ENCODE results near the gene PDE1C.
"Not testable (repeated sequence)": the region's sequence is repeated elsewhere in the genome, so short reads cannot be mapped to it uniquely, and the experiment has no call there.

Gene PDE1C

DNA sequence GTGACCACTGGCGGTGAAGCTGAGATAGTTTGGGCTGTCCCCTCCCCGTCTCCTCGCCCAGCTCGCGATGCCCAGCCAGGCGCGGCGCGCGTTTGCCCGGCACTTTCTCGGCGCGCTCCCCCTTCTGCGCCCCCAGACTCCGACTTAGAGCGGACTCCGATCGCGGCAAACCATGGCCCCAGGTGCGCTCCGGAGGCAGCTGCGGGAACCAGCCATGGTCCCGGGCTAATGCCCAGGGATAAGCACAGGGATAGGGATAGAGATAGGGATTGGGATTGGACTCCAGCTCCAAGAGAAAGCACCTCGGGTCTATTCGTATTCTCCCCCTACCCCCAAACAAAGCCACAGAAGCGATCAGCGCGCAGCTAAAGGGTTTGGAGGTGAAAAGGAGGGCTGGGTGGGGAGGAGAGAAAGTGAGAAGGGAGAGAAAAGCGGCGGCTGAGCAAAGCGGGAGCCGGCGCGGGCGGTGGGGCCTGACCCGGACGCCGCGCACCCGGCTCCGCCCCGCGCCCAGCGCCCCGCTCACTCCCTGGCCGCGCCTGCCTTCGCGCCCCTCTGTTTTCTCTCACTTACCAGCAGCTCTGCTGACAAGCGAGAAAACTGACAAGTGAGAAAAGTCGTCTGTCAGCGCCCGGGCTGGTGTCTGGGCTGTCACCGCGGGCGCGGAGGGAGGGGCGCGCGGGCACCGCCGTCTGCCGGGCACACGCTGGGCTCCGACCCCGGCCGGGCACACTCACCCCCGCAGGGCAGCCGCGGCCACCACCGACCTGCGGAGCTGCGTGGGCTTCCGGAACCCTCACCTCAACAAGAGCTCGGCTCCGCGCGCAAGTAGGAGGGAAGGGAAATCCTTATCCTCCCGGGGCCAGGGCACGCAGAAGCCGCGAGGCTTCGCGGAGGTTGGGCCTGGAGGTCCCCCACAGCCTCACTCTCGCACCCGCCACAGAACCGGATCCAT is at the start of gene PDE1C:
TSS of gene PDE1C (minus strand) at position 2 of the 955 bp plus-strand sequence.
- no peak for DNase-seq

DNA sequence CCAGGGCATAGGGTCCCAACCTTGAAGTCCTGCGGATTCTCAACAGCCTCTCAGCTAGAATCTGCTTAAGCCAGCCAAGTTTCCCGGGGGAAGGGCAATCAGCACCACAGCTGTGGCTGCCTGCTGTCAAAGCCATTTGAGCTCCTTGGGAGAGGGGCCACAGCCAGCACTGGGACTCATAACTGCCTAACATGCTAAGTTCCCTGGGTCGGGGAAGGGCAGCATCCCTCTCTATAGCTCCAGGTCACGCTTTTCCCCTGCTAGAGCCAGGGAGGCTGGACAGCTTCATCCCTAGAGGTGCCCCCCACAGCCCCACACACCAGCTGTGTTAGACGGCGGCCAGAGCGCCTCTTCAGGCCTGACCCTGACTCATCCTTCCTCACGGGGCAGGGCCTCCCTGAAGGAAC is 49.6 kb upstream of the PDE1C start:
- no peak for DNase-seq

GRCh38 chr7:32117837-32118236 is 47.6 kb upstream of the PDE1C start:
- DNase-seq = no peak

- no peak for DNase-seq
Observed at GRCh38 chr7:32116436-32116835, 46.2 kb upstream of the PDE1C start.

DNA sequence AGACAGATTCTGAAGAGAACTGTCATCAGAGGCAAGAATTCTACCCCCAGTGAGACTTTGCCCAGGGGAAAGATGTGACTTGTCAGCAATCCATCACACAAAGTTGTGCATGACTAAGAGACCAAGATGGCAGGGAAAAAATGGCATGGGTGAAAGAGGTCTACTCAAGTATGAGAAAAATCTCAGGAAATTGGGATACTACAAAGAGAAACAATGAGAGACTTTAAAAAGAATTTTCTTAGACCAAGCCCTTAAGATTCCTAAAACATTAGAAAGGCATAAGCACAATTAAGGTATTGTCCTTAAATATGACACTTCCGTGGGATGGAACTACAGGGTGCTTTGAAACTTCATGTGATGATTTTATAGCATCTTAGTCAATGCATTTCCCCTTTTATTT is 45.6 kb upstream of the PDE1C start:
- no peak for DNase-seq

- DNase-seq = no peak
Observed at GRCh38 chr7:32108651-32109050, 38.4 kb upstream of the PDE1C start.

DNA sequence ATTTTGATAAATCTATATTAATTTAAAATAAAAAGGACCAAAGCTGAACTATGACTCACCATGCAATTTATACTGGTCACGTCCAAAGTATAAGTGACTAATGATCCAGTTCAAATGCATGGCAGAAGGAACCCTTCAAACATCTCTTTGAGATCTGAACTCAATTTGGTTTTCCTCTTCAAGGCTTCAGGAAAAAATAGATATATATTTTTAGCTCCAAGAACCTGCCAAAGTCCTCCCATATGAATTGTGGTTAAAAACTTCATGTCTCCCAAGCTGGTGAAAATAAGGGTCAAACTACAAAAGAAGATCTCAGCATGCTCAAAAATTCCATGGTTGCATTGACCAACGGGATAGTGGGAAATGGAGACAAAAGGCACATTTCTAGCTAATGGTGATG is 34.6 kb upstream of the PDE1C start:
- no peak for DNase-seq

- DNase-seq = no peak
Observed at GRCh38 chr7:32103361-32103760, 33.2 kb upstream of the PDE1C start.

DNA sequence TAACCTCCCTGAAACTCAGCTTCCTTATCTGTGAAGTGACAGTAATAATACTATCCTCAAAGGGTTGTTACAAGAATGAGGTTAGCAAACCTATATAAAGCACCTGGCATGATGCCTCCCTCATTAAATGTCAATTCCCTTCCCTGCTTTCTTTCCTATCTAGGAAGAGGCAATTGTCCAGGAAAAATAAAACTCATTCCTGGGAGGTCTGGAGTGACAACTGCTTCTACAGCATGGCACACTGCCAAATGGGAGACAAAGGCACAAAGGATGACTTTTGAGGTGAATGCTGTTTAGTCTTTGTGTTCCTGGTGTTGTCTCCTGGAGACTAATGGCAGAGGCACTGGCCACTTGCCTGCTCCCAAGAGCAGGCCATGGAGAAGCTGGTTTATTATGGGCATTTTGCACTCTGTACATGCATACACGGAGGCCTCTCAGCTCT is 32.2 kb upstream of the PDE1C start:
- no peak for DNase-seq

DNA sequence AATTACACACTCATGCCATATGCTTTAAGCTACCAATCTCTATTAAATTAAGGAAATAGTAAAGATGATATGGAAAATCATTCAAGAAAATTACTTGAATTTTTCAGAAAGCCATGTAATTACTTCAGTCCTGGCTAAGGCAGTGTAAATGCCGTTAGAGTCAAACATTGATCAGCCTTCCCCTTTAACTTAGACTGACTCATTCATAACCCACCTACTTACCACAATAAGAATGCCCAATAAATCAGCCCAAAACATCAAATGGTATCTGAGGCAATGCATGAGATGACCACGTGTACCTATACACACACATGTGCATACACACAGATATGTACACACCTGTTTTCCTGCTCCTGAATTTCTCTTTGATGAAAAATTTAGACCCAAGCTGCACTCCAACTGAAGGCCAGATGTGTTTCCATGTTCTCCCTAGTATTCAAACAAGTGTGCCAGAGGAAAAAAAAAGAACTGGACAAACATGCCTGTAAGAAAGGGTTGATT is 30.2 kb upstream of the PDE1C start:
- no peak for DNase-seq

- no peak for DNase-seq
Observed at GRCh38 chr7:32094516-32094915, 24.3 kb upstream of the PDE1C start.

- DNase-seq = no peak
Observed at GRCh38 chr7:32093415-32094408, 23.5 kb upstream of the PDE1C start.

- DNase-seq = no peak
Observed at GRCh38 chr7:32092346-32092745, 22.1 kb upstream of the PDE1C start.

DNA sequence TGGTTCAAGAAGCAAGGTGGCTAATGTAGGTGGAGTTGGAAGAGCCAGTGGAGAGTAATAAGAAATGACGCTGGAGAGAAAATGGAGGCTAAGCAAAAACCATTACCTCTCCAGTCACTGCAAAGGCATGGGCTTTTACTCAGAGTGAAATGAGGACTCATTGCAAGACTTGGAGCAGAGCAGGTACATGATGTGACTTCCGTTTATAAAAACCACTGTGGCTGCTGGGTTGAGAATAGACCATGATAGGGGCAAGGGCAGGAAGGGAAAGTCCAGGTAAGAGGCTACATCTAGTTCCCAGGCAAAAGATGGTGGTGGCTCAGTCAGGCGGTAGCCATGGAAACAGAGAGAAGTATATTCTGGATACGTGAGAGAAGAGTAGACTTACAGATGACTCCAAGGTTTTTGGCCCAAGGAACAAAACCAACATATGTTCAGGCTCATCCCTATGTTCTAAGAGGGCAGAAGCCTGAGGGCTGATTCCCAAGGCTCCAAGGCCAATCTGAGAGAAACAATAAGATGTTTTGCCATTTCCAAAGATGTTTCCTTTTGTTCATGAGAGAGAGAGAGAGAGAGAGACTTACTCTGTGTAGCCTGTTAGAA is 21.5 kb upstream of the PDE1C start:
- no peak for DNase-seq

DNA sequence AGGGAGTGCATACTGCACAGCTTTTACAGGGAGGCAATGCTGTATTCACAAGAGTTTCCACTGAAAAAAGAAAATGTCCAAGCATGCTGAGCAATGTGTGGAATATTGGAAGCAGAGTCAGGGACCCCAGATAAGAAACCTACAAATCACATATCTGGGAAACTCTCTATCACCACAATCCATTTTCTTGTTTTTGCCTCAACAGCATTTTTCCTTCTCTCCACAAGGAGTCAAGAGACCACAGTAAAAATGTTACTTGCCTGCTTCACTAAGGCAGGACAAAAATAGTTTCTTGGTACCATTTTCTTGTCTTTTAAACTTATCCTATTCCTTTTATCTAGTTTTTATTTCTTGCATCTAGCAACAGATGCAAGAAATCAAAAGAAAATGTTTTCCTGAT is 19.5 kb upstream of the PDE1C start:
- no peak for DNase-seq

DNA sequence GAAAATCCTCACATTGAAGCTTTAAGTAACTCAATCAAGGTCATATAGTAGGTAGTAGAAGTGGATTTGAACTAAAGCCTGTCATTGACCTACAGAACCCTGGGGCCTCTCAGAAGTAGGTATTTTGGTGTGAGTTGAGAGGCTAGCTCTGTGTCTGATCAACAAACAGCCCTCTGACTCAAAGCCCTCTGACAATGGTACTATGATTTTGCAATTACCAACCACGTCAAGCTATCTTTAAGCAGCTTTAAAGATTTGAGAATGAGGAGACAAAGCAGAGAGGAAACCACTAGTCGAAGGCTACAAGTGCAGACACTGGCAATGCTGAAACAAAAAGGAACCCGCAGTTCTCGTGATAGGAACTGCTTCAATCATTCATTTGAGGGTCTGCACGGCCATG is 19.0 kb upstream of the PDE1C start:
- DNase-seq = no peak

DNA sequence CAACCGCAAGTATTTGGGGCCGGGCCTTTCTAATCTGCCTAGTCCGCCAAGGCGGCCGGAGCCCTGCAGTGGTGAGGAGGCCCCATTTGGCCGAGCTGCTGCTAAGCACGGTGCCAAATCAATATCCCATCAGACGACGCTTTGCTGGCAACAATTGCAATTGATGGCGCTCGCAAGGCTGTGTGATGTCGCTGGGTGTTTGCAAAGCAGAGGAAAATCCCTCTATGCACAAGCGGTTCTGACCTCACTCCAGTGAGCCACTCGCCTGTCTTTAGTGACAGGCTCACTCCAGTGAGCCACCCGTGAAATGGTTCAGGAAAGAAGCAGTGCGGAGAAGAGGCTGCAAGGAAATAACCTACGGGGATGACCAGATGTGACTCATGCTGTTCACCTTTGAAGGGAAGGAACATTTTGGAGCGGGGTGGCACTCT is 18.3 kb upstream of the PDE1C start:
- DNase-seq = peak; percentile 25

DNA sequence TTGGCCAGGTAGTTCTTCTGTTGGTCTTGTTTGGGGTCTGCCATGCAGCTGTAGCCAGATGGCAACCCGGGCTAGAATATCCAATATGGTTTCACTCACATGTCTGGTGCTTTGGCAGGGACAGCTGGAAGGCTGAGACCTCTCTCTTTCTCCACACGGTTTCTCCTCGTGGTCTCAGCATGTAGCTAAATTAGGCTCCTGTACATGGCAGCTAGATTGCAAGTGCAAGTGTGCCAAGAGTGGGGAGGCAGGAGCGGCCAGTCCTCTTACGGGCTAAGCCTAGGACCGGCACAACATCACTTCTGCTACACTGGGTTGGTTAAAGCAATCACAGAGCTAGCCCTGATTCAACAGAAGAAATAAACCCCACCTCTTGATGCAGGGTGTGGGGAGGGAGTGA is 9.3 kb upstream of the PDE1C start:
- DNase-seq = no peak

- DNase-seq = no peak
Observed at GRCh38 chr7:32078824-32079223, 8.6 kb upstream of the PDE1C start.

GRCh38 chr7:32077806-32078205 is 7.6 kb upstream of the PDE1C start:
- DNase-seq = no peak

DNA sequence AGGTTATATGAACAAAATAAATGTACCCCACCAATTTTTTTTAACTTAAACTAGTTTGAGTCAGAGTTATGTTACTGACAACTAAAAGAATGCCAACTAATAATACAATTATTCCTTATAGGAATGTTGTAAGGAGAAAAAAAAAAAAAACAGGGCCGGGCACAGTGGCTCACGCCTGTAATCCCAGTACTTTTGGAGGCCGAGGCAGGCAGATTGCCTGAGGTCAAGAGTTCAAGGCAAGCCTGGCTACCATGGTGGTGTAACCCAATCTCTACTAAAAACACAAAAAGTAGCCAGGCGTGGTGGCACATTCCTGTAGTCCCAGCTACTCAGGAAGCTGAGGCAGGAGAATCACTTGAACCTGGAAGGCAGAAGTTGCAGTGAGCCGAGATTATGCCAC is 6.6 kb upstream of the PDE1C start:
- not testable (repeated sequence) for DNase-seq

DNA sequence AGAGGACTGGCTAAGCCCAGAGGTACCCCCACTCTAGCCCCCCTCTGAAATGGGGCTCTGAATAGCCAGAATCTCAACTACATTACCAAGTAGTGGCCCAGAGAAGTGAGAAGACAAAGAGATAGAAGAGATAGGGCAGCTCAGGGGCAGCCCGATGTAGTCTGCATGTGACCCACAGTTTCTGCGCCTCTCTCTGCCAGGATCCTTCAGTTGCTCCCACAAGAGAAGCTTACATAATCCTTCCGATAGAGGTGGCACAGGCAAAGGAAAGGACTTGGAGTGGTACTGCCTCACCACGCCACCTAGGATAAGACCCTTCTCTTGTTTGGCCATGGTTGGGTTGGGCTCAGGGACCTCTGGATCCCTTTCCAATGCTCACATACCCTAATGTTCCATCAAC is 5.4 kb upstream of the PDE1C start:
- DNase-seq = no peak

Measured in DMS79 treated with DMSO at 0.1 percent for 48 hours (cell line).